GM12801 (cell line): ENCODE results near the gene KCNN3.

Experiments used
- TF ChIP-seq, protein P1 (sequence below): IDR thresholded peaks from one replicate; pipeline ENCODE4 v1.5.1; 2011; ENCODE audit warnings: control low read depth; ENCODE audit not compliant: insufficient read length; ENCODE audit errors: extremely low read depth

The KCNN3 gene

DNA sequence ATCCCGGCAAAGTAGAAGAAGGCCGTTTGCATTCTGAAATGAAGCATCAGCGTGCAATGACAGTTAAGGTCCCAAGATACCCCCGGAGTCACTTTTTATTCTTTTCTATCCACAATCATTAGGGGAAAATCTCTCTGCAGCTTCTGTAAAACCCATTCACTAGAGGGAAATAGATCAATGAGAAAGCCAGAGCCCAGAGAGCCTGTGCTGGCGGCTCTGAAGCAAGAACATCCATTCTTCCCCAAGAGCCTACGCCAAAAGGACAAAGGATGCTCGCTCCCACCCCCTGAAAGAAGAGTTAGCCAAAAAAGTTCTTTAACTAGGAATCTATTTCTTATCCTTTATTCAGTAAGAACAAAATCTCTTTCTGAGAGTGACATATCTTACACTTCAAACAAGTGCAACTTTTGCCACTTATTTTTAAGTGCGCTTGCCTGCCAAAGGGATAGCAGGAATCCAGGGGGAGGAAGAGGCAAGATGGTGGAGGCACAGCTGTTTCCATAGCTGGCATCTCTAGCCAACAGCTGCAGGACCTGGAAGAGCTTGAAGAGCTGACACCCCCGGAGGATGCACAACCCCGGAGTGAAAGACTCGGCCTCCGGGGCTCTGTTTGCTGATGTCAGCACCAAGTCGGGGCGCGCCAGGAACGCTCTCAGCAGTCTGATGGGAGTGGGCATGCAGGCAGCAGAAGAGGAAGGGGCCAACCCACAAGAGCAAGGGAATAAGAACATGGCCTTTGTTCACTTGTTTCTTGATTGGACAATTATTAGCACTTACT is 68.7 kb downstream of the KCNN3 start:
- TF ChIP-seq, protein P1, sequence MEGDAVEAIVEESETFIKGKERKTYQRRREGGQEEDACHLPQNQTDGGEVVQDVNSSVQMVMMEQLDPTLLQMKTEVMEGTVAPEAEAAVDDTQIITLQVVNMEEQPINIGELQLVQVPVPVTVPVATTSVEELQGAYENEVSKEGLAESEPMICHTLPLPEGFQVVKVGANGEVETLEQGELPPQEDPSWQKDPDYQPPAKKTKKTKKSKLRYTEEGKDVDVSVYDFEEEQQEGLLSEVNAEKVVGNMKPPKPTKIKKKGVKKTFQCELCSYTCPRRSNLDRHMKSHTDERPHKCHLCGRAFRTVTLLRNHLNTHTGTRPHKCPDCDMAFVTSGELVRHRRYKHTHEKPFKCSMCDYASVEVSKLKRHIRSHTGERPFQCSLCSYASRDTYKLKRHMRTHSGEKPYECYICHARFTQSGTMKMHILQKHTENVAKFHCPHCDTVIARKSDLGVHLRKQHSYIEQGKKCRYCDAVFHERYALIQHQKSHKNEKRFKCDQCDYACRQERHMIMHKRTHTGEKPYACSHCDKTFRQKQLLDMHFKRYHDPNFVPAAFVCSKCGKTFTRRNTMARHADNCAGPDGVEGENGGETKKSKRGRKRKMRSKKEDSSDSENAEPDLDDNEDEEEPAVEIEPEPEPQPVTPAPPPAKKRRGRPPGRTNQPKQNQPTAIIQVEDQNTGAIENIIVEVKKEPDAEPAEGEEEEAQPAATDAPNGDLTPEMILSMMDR = no peak

DNA sequence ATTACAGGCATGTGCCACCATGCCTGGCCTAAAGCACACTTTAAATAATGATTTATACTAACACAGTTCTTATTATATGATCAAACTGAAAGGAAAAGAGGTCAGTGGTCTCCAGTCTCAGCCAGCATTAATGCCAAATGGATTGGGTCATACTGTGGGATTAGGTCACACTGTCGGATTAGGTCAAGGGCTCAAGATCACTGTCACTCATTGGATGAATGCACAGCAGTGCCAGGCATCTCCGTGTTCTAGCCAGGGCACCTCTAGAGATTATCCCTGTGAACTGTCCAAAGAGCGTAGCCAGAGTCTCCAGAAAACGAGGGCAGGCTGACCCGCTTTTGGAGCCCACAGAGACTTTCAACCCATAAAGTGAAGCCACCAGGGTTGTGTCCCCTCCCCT is 70.9 kb downstream of the KCNN3 start:
- TF ChIP-seq, protein P1 = no peak

DNA sequence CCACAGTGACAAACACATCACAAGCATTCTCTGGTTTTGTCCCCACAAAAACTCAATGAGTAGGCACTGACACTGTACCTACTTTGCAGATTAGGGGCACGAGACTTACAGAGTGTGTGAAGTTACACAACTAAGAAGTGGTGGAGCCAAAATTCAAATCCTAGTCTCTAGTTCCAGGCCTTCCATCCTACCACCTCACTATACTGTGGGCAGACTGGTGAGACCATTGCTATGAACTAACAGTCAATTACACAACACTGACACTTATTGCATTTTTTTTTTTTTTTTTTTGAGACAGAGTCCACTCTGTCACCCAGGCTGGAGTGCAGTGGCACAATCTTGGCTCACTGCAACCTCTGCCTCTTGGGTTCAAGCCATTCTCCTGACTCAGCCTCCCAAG is 71.4 kb downstream of the KCNN3 start:
- TF ChIP-seq, protein P1 = no peak

DNA sequence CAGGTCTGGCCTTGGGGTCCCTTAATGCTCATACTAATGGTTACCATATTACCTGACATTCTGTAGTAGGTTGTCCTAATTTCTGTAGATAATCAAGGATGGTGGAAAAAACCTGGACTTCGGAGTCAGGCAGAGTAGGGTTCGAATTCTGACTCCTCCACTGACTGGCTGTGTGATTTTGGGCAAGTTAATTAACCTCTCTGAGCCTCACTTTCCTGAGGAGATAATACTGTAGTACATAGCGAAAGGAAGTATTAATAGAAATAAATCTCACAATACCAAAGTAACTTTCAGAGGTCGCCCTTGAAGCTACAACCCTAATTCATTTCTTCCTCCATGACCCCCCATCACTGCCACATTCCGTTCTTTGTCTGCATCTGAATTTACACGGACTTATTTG is 72.9 kb downstream of the KCNN3 start:
- TF ChIP-seq, protein P1 = no peak

DNA sequence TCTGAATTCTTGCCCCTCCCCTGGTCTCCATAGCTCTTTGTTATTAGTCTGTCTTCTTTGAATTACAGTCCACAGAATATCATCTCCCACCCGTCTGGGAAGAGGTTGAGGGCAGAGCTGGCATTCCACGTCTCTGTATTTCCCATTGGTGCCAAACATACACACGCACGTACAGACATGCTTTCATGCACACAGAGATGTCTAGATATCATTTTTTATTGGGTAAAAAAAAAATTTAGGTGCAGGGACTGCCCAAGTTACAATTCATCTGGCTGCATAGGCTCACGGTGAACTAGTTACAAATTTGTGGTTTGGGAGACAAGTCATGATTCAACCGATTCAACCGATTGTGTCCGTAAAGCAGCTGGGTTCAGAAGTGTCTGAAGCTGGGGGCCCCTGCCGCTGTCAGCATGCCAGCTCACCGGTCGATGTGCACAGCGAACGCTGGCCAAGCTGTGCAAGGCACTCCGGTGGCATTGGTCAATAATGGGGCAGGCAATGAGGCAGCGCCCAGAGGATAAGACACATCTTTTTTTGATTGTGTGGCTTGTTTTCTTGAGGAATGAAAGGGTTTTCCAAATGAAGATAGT is 73.7 kb downstream of the KCNN3 start:
- TF ChIP-seq, protein P1 = no peak

DNA sequence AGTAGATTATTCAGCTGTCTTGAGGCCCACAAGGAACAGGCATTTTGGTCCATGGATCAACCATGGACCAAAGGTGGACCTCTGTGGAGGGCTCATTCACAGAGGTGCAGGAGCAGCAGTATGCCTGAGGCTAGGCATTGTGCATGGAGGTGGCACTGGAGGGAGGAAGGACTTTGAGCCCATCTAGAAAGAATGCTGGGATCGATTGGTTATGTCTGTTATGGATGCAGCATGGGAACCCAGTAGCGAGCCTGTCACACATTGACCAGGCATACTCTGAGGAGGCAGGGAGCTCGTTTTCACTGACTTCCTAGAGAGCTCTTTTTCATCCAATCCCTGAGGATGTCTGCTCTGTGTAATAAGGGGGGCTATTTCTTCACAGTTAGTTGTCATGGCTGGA is 75.5 kb downstream of the KCNN3 start:
- TF ChIP-seq, protein P1 = no peak

DNA sequence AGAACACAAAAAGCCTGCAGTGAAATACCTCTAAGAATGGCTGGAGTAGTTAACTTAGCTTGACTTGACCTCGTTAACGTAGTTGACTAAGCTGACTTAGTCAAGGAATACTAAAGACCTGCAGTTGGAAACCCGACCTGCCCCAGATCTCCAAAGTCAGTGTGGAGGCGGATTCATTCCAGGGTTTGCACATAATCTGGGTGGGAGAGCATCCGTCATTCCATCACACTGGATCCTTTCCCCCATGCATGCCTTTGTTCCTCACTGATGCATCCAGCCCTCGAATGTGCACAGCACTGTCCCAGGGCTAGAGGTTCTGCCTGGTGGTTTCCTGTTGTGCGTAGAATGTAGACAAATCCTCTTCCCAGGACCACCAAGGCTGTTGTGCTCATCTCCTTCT is 76.4 kb downstream of the KCNN3 start:
- TF ChIP-seq, protein P1 = no peak
